ENCODE measurements around the gene RPL26. TPM values are rescaled to one million over a fixed set of nuclear protein-coding genes. Genes with fewer than 3 reads are reported as not detected.

The RPL26 gene
- total and polyA plus RNA-seq, 2 donors (not counting 1 experiment from before 2014, with no cell fraction given): 2,684 to 4,449 TPM

GRCh38 chr17:8366231-8366630, 16.8 kb downstream of the RPL26 start:
- intact Hi-C loops (cut with micrococcal nuclease): no loop called here
- no peak for DNase-seq
- H3K4me3 ChIP-seq (ENCODE audit: control extremely low read depth in 1 of 5, extremely low read depth in 1 of 5, insufficient read depth in 1 of 5, low read depth in 2 of 5, low read length in 4 of 5): no peak overlapping the region
- Mint-ChIP-seq H3K9me3 (ENCODE audit: insufficient read depth) (no peaks in the 10 kb centered on the region), H3K4me3 (no peak overlapping the region), H3K27ac (no peak overlapping the region), H3K27me3 (no peaks in the 10 kb centered on the region), H3K4me1 (peaks cover 16% of the 10 kb centered on the region)
- no CpG with 5 or more reads among the region's 2 CpGs for WGBS (ENCODE audit: insufficient coverage)
- H3K79me2 ChIP-seq (ENCODE audit: control insufficient read depth, insufficient read depth, low read length): no peaks in the 10 kb centered on the region
- H3K4me2 ChIP-seq (replicated peaks; ENCODE audit: low read depth, low read length, poor library complexity, severe bottlenecking): no peak overlapping the region
- TF ChIP-seq CTCF (IDR thresholded peaks at IDR 0.05) (no peak), EZH2 (IDR thresholded peaks at IDR 0.05; ENCODE audit: borderline replicate concordance, insufficient read depth, low read depth, low read length, poor library complexity, severe bottlenecking) (no peak)
- H3K9me3 ChIP-seq (ENCODE audit: control extremely low read depth in 1 of 3, control insufficient read depth in 2 of 3, insufficient read depth in 1 of 3, low read length in 2 of 3): no peaks in the 10 kb centered on the region
- H3K4me1 ChIP-seq (ENCODE audit: control insufficient read depth in 2 of 2, insufficient read depth in 2 of 2, low read length in 2 of 2): peaks cover 10 to 12% of the 10 kb centered on the region in 2 donors
- no peak overlapping the region for H2AFZ ChIP-seq (ENCODE audit: insufficient read depth, low read depth, low read length, poor library complexity, severe bottlenecking)
- H3K27me3 ChIP-seq (replicated peaks in 1 of 4; ENCODE audit: control extremely low read depth in 1 of 4, control insufficient read depth in 3 of 4, insufficient read depth in 4 of 4, low read length in 3 of 4): no peaks in the 10 kb centered on the region
- POLR2A ChIA-PET: no interaction called here
- no peak for ATAC-seq (ENCODE audit: low read depth)
- peaks cover 1 to 19% of the 10 kb centered on the region in 2 experiments for H3K36me3 ChIP-seq (replicated peaks in 1 of 2; ENCODE audit: control extremely low read depth in 1 of 2, control insufficient read depth in 1 of 2, extremely low read depth in 1 of 2, insufficient read depth in 2 of 2, low read length in 1 of 2)
- no peaks in the 10 kb centered on the region for H4K20me1 ChIP-seq (ENCODE audit: control insufficient read depth, insufficient read depth, low read length, poor library complexity, severe bottlenecking)
- no peak overlapping the region for H3K27ac ChIP-seq (ENCODE audit: low read length in 2 of 2)
- H3K9ac ChIP-seq (ENCODE audit: low read length): no peak overlapping the region
- CTCF ChIA-PET: no interaction called here

GRCh38 chr17:8365143-8365542, 17.9 kb downstream of the RPL26 start:
- no peak overlapping the region for H2AFZ ChIP-seq (ENCODE audit: insufficient read depth, low read depth, low read length, poor library complexity, severe bottlenecking)
- no peak overlapping the region for H3K4me3 ChIP-seq (ENCODE audit: control extremely low read depth in 1 of 5, extremely low read depth in 1 of 5, insufficient read depth in 1 of 5, low read depth in 2 of 5, low read length in 4 of 5)
- Mint-ChIP-seq H3K4me3 (no peak overlapping the region), H3K27ac (no peak overlapping the region), H3K27me3 (no peaks in the 10 kb centered on the region), H3K9me3 (ENCODE audit: insufficient read depth) (no peaks in the 10 kb centered on the region), H3K4me1 (peaks cover 12% of the 10 kb centered on the region)
- H3K27ac ChIP-seq (ENCODE audit: low read length in 2 of 2): no peak overlapping the region
- CTCF ChIA-PET: no interaction called here
- no peak for TF ChIP-seq CTCF (IDR thresholded peaks at IDR 0.05)
- no peak for TF ChIP-seq EZH2 (IDR thresholded peaks at IDR 0.05; ENCODE audit: borderline replicate concordance, insufficient read depth, low read depth, low read length, poor library complexity, severe bottlenecking)
- no peaks in the 10 kb centered on the region for H3K27me3 ChIP-seq (replicated peaks in 1 of 4; ENCODE audit: control extremely low read depth in 1 of 4, control insufficient read depth in 3 of 4, insufficient read depth in 4 of 4, low read length in 3 of 4)
- H3K4me1 ChIP-seq (ENCODE audit: control insufficient read depth in 2 of 2, insufficient read depth in 2 of 2, low read length in 2 of 2): peaks cover 9 to 12% of the 10 kb centered on the region in 2 donors
- DNase-seq: no peak
- no peak for ATAC-seq (ENCODE audit: low read depth)
- H3K9ac ChIP-seq (ENCODE audit: low read length): no peak overlapping the region
- no peaks in the 10 kb centered on the region for H3K9me3 ChIP-seq (ENCODE audit: control extremely low read depth in 1 of 3, control insufficient read depth in 2 of 3, insufficient read depth in 1 of 3, low read length in 2 of 3)
- H3K79me2 ChIP-seq (ENCODE audit: control insufficient read depth, insufficient read depth, low read length): no peaks in the 10 kb centered on the region
- H3K4me2 ChIP-seq (replicated peaks; ENCODE audit: low read depth, low read length, poor library complexity, severe bottlenecking): no peak overlapping the region
- POLR2A ChIA-PET: no interaction called here
- H3K36me3 ChIP-seq (replicated peaks in 1 of 2; ENCODE audit: control extremely low read depth in 1 of 2, control insufficient read depth in 1 of 2, extremely low read depth in 1 of 2, insufficient read depth in 2 of 2, low read length in 1 of 2): peaks cover 1 to 19% of the 10 kb centered on the region in 2 experiments
- intact Hi-C loops (cut with micrococcal nuclease): no loop called here
- WGBS (ENCODE audit: insufficient coverage): 100% methylated on average over 1 of the region's 1 CpG
- no peaks in the 10 kb centered on the region for H4K20me1 ChIP-seq (ENCODE audit: control insufficient read depth, insufficient read depth, low read length, poor library complexity, severe bottlenecking)
